Sigmoid colon (tissue), 7 donors: ENCODE measurements around the gene CMAS. TPM values are rescaled to one million over a fixed set of nuclear protein-coding genes. Genes with fewer than 3 reads are reported as not detected.
"Not testable (repeated sequence)": the region's sequence is repeated elsewhere in the genome, so short reads cannot be mapped to it uniquely, and the experiment has no call there.

Experiments used
- DNase-seq: peaks from one replicate; pipeline ENCODE4 v3.0.0-alpha.2; 2019
- H3K27ac ChIP-seq, 4 donors: fragments of 200-600 bp; sonication (generic); one replicate each; pipeline ENCODE4 v1.5.1; 2016 to 2019; ENCODE audit warnings: mild to moderate bottlenecking in 1 of 4
- H3K27me3 ChIP-seq, 3 donors: fragments of 200-600 bp; sonication (generic); one replicate each; pipeline ENCODE4 v1.5.1; 2019; ENCODE audit warnings: mild to moderate bottlenecking in 1 of 3
- H3K36me3 ChIP-seq, 4 donors: fragments of 200-600 bp; sonication (generic); one replicate each; pipeline ENCODE4 v1.5.1; 2016 to 2019
- H3K4me1 ChIP-seq, 4 donors: fragments of 200-600 bp; sonication (generic); one replicate each; pipeline ENCODE4 v1.5.1; 2017 to 2019
- H3K4me3 ChIP-seq, 4 donors: fragments of 200-600 bp; sonication (generic); one replicate each; pipeline ENCODE4 v1.5.1; 2017 to 2019; ENCODE audit warnings: mild to moderate bottlenecking in 2 of 4, moderate library complexity in 1 of 4
- H3K9me3 ChIP-seq, 4 donors: fragments of 200-600 bp in 3 of 4; sonication (generic) in 3 of 4; one replicate each; pipeline versions ENCODE4 v1.5.1 to v1.6.1; 2013 to 2019
- EP300 ChIP-seq, 4 donors: sonication (generic); formaldehyde crosslinking; IDR thresholded peaks; one replicate each; pipeline ENCODE4 v1.6.1; 2017; ENCODE audit warnings: antibody characterized with exemption in 4 of 4
- POLR2A ChIP-seq, 2 donors: fragments of 450-650 bp; IDR thresholded peaks; one replicate each; pipeline ENCODE4 v1.6.1; 2016; ENCODE audit warnings: antibody characterized with exemption in 2 of 2, mild to moderate bottlenecking in 2 of 2, moderate library complexity in 2 of 2
- POLR2AphosphoS5 ChIP-seq, 4 donors: sonication (generic); formaldehyde crosslinking; IDR thresholded peaks; one replicate each; pipeline ENCODE4 v1.6.1; 2017; ENCODE audit warnings: antibody characterized with exemption in 4 of 4
- WGBS, 2 donors: extraction: QIAGEN DNeasy Blood & Tissue Kit; methylation state at CpG; one replicate each; pipeline ENCODE4 v1.1.7; 2013; 5-methylcytosine and 5-hydroxymethylcytosine counted together
- intact Hi-C: fragments of 100-400 bp; cut with DNase I; formaldehyde crosslinking; loops from one replicate; pipeline ENCODE4 v1.15.1; 2023
- polyA plus RNA-seq, 3 donors: library from polyadenylated mRNA; stranded (reverse); fragments of 200-250 nt; gene quantifications; one replicate each; pipeline ENCODE4 v1.2.3, GENCODE V29; 2013
- total RNA-seq, 4 donors: library from RNA; depleted of rRNA; stranded (reverse); fragments of >200 nt; gene quantifications; one replicate each; pipeline ENCODE4 v1.1.0, GENCODE V29; 2016
- TF ChIP-seq, protein P1 (sequence below), 4 experiments: fragments of 450-650 bp in 3 of 4; fragments of 200-600 bp in 1 of 4; IDR thresholded peaks; one replicate each; pipeline ENCODE4 v1.5.1; 2016 to 2019; ENCODE audit warnings: antibody characterized with exemption in 4 of 4, mild to moderate bottlenecking in 3 of 4, moderate library complexity in 2 of 4
- donor health status: healthy with polysubstance abuse.
- donor health status: Bipolar disorder and iron deficiency.
- donor health status: healthy.

CMAS gene
- total and polyA plus RNA-seq, 7 donors, result 23.3 to 226 (median 35.1) TPM

DNA sequence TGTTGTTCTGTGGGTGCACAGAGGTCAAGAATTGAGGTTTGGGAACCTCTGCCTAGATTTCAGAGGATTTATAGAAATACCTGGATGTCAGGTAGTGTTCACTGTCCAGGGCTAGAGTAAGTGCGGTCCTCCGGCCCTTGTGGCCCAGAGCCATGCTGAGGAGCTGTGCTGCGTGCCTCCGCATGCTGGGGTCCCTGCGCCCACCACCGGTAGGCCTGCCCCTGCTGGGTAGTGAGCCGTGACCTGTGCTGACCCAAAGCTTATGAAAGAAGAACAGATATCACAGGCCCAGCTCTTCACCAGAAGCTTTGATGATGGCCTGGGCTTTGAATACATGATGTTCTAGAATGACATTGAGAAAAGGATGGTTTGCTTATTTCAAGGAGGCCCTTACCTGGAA lies 37.8 kb upstream of the CMAS start:
- intact Hi-C loops, result no loop called here
- DNase-seq, result no peak
- H3K36me3 ChIP-seq, result no peaks in the 10 kb centered on the region
- no peaks in the 10 kb centered on the region for H3K27me3 ChIP-seq
- no peaks in the 10 kb centered on the region for H3K9me3 ChIP-seq
- no peaks in the 10 kb centered on the region for H3K4me1 ChIP-seq
- no peak for TF ChIP-seq EP300 (IDR thresholded peaks at IDR 0.05)
- TF ChIP-seq, protein P1, sequence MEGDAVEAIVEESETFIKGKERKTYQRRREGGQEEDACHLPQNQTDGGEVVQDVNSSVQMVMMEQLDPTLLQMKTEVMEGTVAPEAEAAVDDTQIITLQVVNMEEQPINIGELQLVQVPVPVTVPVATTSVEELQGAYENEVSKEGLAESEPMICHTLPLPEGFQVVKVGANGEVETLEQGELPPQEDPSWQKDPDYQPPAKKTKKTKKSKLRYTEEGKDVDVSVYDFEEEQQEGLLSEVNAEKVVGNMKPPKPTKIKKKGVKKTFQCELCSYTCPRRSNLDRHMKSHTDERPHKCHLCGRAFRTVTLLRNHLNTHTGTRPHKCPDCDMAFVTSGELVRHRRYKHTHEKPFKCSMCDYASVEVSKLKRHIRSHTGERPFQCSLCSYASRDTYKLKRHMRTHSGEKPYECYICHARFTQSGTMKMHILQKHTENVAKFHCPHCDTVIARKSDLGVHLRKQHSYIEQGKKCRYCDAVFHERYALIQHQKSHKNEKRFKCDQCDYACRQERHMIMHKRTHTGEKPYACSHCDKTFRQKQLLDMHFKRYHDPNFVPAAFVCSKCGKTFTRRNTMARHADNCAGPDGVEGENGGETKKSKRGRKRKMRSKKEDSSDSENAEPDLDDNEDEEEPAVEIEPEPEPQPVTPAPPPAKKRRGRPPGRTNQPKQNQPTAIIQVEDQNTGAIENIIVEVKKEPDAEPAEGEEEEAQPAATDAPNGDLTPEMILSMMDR (IDR thresholded peaks at IDR 0.05), result no peak
- no peak for TF ChIP-seq POLR2A (IDR thresholded peaks at IDR 0.05)
- no peak for TF ChIP-seq POLR2AphosphoS5 (IDR thresholded peaks at IDR 0.05)
- 95 to 96% methylated on average over 7 of the region's 7 CpGs for WGBS, 2 donors
- H3K4me3 ChIP-seq, result no peak overlapping the region
- H3K27ac ChIP-seq, result no peak overlapping the region

DNA sequence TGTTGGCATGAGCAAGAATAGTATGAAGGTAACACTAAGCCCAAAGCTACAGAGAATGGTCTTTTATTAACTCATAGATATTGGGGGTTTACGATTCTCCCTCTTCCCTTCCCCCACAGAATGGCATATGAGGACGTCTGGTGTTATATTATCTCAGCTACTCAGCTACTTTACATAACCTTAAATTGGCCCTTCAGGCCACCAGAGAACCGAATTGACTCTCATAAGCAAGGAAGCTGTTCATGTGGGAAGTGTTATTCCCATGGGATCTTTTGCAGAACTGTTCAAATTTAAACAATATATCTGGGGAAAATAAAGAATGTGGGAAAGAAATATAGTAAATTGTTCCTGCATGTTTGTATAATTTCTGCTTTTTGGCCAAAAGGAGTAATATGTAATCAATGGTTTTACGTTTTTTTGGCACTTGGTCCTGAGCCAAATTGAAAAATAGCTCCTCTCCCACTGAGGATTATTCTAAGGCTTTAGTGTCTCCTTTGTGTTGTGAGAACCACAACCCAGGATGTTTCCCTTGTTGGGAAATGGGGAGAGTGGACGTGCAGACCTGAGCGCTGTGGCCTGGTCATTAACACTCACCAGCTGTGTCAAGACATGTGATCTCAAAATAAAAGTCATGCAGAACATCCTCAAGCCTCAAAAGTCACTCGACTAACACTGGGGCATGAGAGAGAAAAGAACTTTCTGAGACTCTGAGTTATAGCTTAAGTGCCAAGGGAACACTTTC lies 31.8 kb upstream of the CMAS start:
- Histone ChIP-seq H3K27me3 (no peaks in the 10 kb centered on the region), H3K36me3 (no peaks in the 10 kb centered on the region), H3K9me3 (no peaks in the 10 kb centered on the region), H3K4me3 (no peak overlapping the region), H3K27ac (no peak overlapping the region), H3K4me1 (no peaks in the 10 kb centered on the region)
- intact Hi-C loops, result no loop called here
- DNase-seq, result no peak
- TF ChIP-seq POLR2AphosphoS5 (IDR thresholded peaks at IDR 0.05), result no peak
- TF ChIP-seq EP300 (IDR thresholded peaks at IDR 0.05), result no peak
- TF ChIP-seq, protein P1 (IDR thresholded peaks at IDR 0.05), result no peak
- TF ChIP-seq POLR2A (IDR thresholded peaks at IDR 0.05), result no peak
- 73 to 75% methylated on average over 7 of the region's 7 CpGs for WGBS, 2 donors

DNA sequence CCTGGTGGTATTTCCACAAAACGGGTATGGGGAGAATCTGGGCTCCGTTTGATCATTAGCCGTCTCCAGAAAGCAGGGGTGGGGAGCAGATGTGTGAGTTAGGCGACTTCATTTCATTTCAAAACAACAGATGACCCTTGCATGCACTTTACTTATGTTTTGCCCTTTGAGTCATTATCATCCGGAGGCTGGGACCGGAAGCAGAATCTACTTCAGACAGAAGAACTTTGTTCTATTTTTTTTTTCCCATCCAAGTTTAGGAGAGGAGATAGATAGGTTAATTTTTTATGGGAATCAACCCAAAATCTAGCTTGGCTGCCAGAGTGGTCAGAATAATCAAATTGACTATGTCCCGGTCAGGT lies 31.3 kb upstream of the CMAS start:
- Histone ChIP-seq H3K36me3 (no peaks in the 10 kb centered on the region), H3K27me3 (no peaks in the 10 kb centered on the region), H3K9me3 (no peaks in the 10 kb centered on the region), H3K27ac (no peak overlapping the region), H3K4me1 (no peaks in the 10 kb centered on the region), H3K4me3 (no peak overlapping the region)
- intact Hi-C loops, result no loop called here
- no peak for DNase-seq
- TF ChIP-seq, protein P1 (IDR thresholded peaks at IDR 0.05), result no peak
- TF ChIP-seq EP300 (IDR thresholded peaks at IDR 0.05) (no peak), POLR2AphosphoS5 (IDR thresholded peaks at IDR 0.05) (no peak), POLR2A (IDR thresholded peaks at IDR 0.05) (no peak)
- WGBS, 2 donors, result 49 to 76% methylated on average over 7 of the region's 7 CpGs

DNA sequence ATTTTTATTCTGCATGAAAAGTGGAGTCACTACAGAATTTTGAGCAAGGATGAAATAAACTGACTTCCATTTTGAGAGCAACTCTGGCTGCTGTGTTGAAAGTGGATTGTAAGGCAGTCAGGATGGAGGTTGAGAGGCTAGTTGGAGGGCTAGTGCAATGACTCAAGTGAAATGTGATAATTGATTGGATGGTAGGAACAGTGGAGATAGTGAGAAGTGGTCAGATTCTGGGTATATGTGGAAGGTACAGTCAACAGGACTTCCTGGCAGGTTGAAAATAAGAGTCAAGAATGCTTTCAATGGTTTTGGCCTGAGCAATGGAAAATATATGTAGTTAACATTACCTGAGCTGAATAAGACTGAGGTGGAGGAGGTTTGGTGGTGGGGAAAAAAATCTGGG lies 29.0 kb upstream of the CMAS start:
- H3K27ac ChIP-seq, result no peak overlapping the region
- no peaks in the 10 kb centered on the region for H3K9me3 ChIP-seq
- no peaks in the 10 kb centered on the region for H3K36me3 ChIP-seq
- intact Hi-C loops, result no loop called here
- TF ChIP-seq EP300 (IDR thresholded peaks at IDR 0.05) (no peak), POLR2A (IDR thresholded peaks at IDR 0.05) (no peak), POLR2AphosphoS5 (IDR thresholded peaks at IDR 0.05) (no peak)
- TF ChIP-seq, protein P1 (IDR thresholded peaks at IDR 0.05), result no peak
- DNase-seq, result no peak
- no peak overlapping the region for H3K4me3 ChIP-seq
- no peaks in the 10 kb centered on the region for H3K4me1 ChIP-seq
- no peaks in the 10 kb centered on the region for H3K27me3 ChIP-seq

DNA sequence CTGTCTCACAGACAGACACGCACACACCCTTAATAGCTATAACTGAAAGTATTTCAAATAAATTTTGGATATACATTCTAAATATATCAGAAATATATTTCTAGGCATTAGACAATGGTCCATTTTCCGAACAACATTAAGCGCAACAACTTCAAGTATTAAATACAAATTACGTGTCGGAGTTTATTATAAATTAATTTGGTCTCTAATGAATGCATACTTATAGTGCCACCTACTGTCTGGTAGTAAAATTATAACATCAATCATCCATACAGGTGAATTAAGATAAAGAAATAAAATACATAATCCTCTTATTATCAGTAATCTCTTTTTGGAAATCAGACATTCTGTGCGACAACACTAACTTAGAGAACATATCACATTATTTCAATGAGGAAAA lies 27.2 kb upstream of the CMAS start:
- Histone ChIP-seq H3K4me1 (no peaks in the 10 kb centered on the region), H3K27ac (no peak overlapping the region), H3K36me3 (no peaks in the 10 kb centered on the region), H3K4me3 (no peak overlapping the region), H3K9me3 (peaks cover 0 to 4% (median 1%) of the 10 kb centered on the region in 4 donors), H3K27me3 (no peaks in the 10 kb centered on the region)
- intact Hi-C loops, result no loop called here
- WGBS, 2 donors, result 46 to 70% methylated on average over 6 of the region's 6 CpGs
- TF ChIP-seq EP300 (IDR thresholded peaks at IDR 0.05), result no peak
- TF ChIP-seq, protein P1 (IDR thresholded peaks at IDR 0.05), result peak in 3 of 4 experiments; percentile 13 to 39 (median 14)
- DNase-seq, result no peak

DNA sequence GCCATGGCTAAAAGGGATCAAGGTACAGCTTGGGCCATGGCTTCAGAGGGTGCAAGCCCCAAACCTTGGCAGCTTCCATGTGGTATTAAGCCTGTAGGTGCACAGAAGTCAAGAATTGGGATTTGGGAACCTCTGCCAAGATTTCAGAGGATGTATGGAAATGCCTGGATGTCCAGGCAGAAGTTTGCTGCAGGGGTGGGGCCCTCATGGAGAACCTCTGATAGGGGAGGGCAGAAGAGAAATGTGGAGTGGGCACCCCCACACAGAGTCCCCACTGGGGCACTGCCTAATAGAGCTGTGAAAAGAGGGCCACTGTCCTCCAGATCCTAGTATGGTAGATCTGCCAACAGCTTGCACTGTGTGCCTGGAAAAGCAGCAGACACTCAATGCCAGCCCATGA lies 22.5 kb upstream of the CMAS start:
- DNase-seq, intact Hi-C loops, H3K36me3 ChIP-seq, H3K27me3 ChIP-seq, H3K27ac ChIP-seq, H3K9me3 ChIP-seq, H3K4me3 ChIP-seq, H3K4me1 ChIP-seq: not testable (repeated sequence)
